Endothelial cell of umbilical vein (primary cell): ENCODE measurements around the gene SETX. TPM values are rescaled to one million over a fixed set of nuclear protein-coding genes. Genes with fewer than 3 reads are reported as not detected.
"Not testable (repeated sequence)": the region's sequence is repeated elsewhere in the genome, so short reads cannot be mapped to it uniquely, and the experiment has no call there.

Experiments
- BruUV-seq: library from RNA; stranded (reverse); fragments of 400-500 nt; replicated peaks from 2 replicates; lab custom pipeline; 2021; lab: Mats Ljungman, UMichigan
- CTCF ChIA-PET: fragments of 300-600, 350-600 bp; sonication (Branson Sonifier 250); formaldehyde crosslinking; loops from one replicate; lab custom pipeline; 2021; ENCODE audit warnings: antibody characterized with exemption, inconsistent platforms; lab: Charles Lee
- POLR2A ChIA-PET: fragments of 300-600, 350-600 bp; sonication (Branson Sonifier 250); formaldehyde crosslinking; loops from one replicate; lab custom pipeline; 2021; ENCODE audit warnings: antibody characterized with exemption, inconsistent platforms; lab: Charles Lee
- DNase-seq: peaks from one replicate; pipeline ENCODE4 v3.0.0-alpha.2; 2011; ENCODE audit warnings: low read depth, low spot score
- FAIRE-seq: peaks from 2 replicates; lab custom pipeline; 2011; peaks lifted over from hg19 to GRCh38; lab: Jason Lieb, UNC
- H2AFZ ChIP-seq: 2 replicates; pipeline ENCODE4 v1.6.0; 2012; ENCODE audit warnings: low read depth, low read length, control low read depth, inconsistent platforms
- H3K27ac ChIP-seq: 2 replicates; pipeline ENCODE4 v1.5.1; 2011; ENCODE audit warnings: low read depth, mild to moderate bottlenecking, control low read depth, low read length, moderate library complexity; ENCODE audit not compliant: insufficient read depth
- H3K27me3 ChIP-seq, 2 experiments: 2 replicates each; pipeline versions ENCODE4 v1.6.0 to v1.6.1; 2011; ENCODE audit warnings: low read length in 2 of 2, mixed read lengths in 1 of 2; ENCODE audit not compliant: control insufficient read depth in 2 of 2, insufficient read depth in 2 of 2
- H3K36me3 ChIP-seq, 2 experiments: 2 replicates in 1 of 2; 3 replicates in 1 of 2; pipeline ENCODE4 v1.5.1; 2011; ENCODE audit warnings: low read length in 2 of 2, mild to moderate bottlenecking in 1 of 2, moderate library complexity in 1 of 2; ENCODE audit not compliant: control insufficient read depth in 2 of 2, insufficient read depth in 2 of 2; ENCODE audit errors: extremely low read depth in 1 of 2
- H3K4me1 ChIP-seq: 3 replicates; pipeline ENCODE4 v1.5.1; 2011; ENCODE audit warnings: mild to moderate bottlenecking, low read length; ENCODE audit not compliant: control insufficient read depth, insufficient read depth; ENCODE audit errors: extremely low read depth
- H3K4me2 ChIP-seq: 2 replicates; pipeline ENCODE4 v1.6.1; 2011; ENCODE audit warnings: low read length, control low read depth, mixed read lengths; ENCODE audit not compliant: insufficient read depth
- H3K4me3 ChIP-seq, 3 experiments: fragments of 200-600 bp in 1 of 3; sonication (generic), shearing (Covaris generic) in 1 of 3; replicated peaks in 1 of 3; 2 replicates each; pipeline ENCODE4 v1.5.1; 2011 to 2016; ENCODE audit warnings: control low read depth in 3 of 3, low read length in 3 of 3, mild to moderate bottlenecking in 2 of 3, inconsistent platforms in 1 of 3, low read depth in 1 of 3, moderate library complexity in 1 of 3; ENCODE audit not compliant: insufficient read depth in 1 of 3
- H3K79me2 ChIP-seq: 2 replicates; pipeline ENCODE4 v1.6.0; 2012; ENCODE audit warnings: low read length, inconsistent platforms; ENCODE audit not compliant: control insufficient read depth, insufficient read depth
- H3K9ac ChIP-seq: replicated peaks from 2 replicates; pipeline ENCODE3; 2011; ENCODE audit warnings: low read length, control low read depth; ENCODE audit not compliant: insufficient read depth; ENCODE audit errors: extremely low read depth
- H3K9me1 ChIP-seq: replicated peaks from 3 replicates; pipeline ENCODE4 v1.6.0; 2011; ENCODE audit warnings: mild to moderate bottlenecking, low read length; ENCODE audit not compliant: control insufficient read depth, insufficient read depth; ENCODE audit errors: extremely low read depth
- H3K9me3 ChIP-seq: replicated peaks from 2 replicates; pipeline ENCODE4 v1.5.1; 2012; ENCODE audit warnings: low read length, inconsistent platforms; ENCODE audit not compliant: control insufficient read depth, insufficient read depth
- H4K20me1 ChIP-seq: replicated peaks from 2 replicates; pipeline ENCODE3; 2011; ENCODE audit warnings: mild to moderate bottlenecking, low read length; ENCODE audit not compliant: control insufficient read depth, insufficient read depth; ENCODE audit errors: extremely low read depth
- CTCF ChIP-seq, 2 donors: IDR thresholded peaks; 1 replicate in 1 of 2; 2 replicates in 1 of 2; pipeline ENCODE4 v1.5.1; 2011; ENCODE audit warnings: low read length in 2 of 2, mild to moderate bottlenecking in 2 of 2, moderate library complexity in 2 of 2, control low read depth in 1 of 2, inconsistent platforms in 1 of 2, low read depth in 1 of 2; ENCODE audit not compliant: insufficient read depth in 1 of 2; ENCODE audit errors: extremely low read depth in 1 of 2
- EZH2 ChIP-seq: IDR thresholded peaks from 2 replicates; pipeline ENCODE4 v1.6.1; 2012; ENCODE audit warnings: borderline replicate concordance, low read depth, mild to moderate bottlenecking, moderate library complexity, low read length, inconsistent platforms; ENCODE audit not compliant: severe bottlenecking
- FOS ChIP-seq: IDR thresholded peaks from 2 replicates; pipeline ENCODE4 v1.6.1; 2011; ENCODE audit warnings: mild to moderate bottlenecking, low read length, moderate library complexity, borderline replicate concordance; ENCODE audit not compliant: insufficient read depth
- JUN ChIP-seq: IDR thresholded peaks from 2 replicates; pipeline ENCODE4 v1.6.1; 2011; ENCODE audit warnings: borderline replicate concordance, low read depth; ENCODE audit not compliant: insufficient read length, insufficient read depth
- MAX ChIP-seq: IDR thresholded peaks from 2 replicates; pipeline ENCODE4 v1.6.1; 2011; ENCODE audit not compliant: insufficient read depth, insufficient read length
- MYC ChIP-seq: IDR thresholded peaks from one replicate; pipeline ENCODE4 v1.6.1; 2011; ENCODE audit warnings: mild to moderate bottlenecking, low read depth, low read length
- dilution Hi-C: fragments of 300-500 bp; cut with MboI; formaldehyde crosslinking; loops from one replicate; pipeline ENCODE4 v1.15.0; 2019; ENCODE audit warnings: low sequenced_read_pairs; ENCODE audit not compliant: extremely low pct_ligation_motif_present
- intact Hi-C: fragments of 100-400 bp; cut with micrococcal nuclease; formaldehyde crosslinking; loops from one replicate; pipeline ENCODE4 v1.10.0; 2022
- polyA plus RNA-seq, 4 experiments: library from polyadenylated mRNA; depleted of rRNA in 3 of 4; stranded (reverse) in 3 of 4; unstranded in 1 of 4; fragments of >200 nt; gene quantifications; 2 replicates each; pipeline versions ENCODE4 v1.2.1 to v1.2.3, GENCODE V29; 2011 to 2012; ENCODE audit warnings: missing spikeins in 1 of 4
- total RNA-seq: library from RNA; stranded (reverse); gene quantifications from 2 replicates; pipeline ENCODE4 v1.2.3, GENCODE V29; 2021

SETX gene
- total and polyA plus RNA-seq, 2 donors (not counting 3 experiments of a cell fraction or from before 2014, with no cell fraction given), result 20.9 to 47.7 TPM

- H3K4me1 ChIP-seq, H3K9ac ChIP-seq, H3K27me3 ChIP-seq, H3K9me3 ChIP-seq, H3K79me2 ChIP-seq, H2AFZ ChIP-seq, POLR2A ChIA-PET, dilution Hi-C loops, H3K9me1 ChIP-seq, H4K20me1 ChIP-seq, H3K4me3 ChIP-seq, H3K4me2 ChIP-seq, intact Hi-C loops, FAIRE-seq, BruUV-seq: not testable (repeated sequence)
- H3K27ac ChIP-seq, result peak overlapping the region; percentile 3
- CTCF ChIA-PET, result interaction anchor here (0.6 to 2.8 kb wide), 7 partner anchors 11 to 578 kb away, joined by 3 to 22 read pairs (median 11); no protein-coding TSS in a partner anchor
- DNase-seq, result peak; percentile 25
- peaks cover 21 to 29% of the 10 kb centered on the region in 2 experiments for H3K36me3 ChIP-seq
- TF ChIP-seq FOS, result peak; percentile 5
Measured at GRCh38 chr9:132269704-132270516, 84.9 kb downstream of the SETX start.

GRCh38 chr9:132268725-132269352 lies 85.9 kb downstream of the SETX start:
- H3K4me2 ChIP-seq, result no peak overlapping the region
- no peak overlapping the region for H2AFZ ChIP-seq
- H3K9me1 ChIP-seq, result no peaks in the 10 kb centered on the region
- no peaks in the 10 kb centered on the region for H3K79me2 ChIP-seq
- DNase-seq, result peak; percentile 74
- no peak overlapping the region for H3K4me3 ChIP-seq
- no peaks in the 10 kb centered on the region for H3K9me3 ChIP-seq
- intact Hi-C loops (loop anchor here (1.0 kb wide), 1 partner anchor 507 kb away; no protein-coding TSS in a partner anchor), dilution Hi-C loops (no loop called here)
- peak; percentile 56 for FAIRE-seq
- TF ChIP-seq MYC, result no peak
- no peak for TF ChIP-seq EZH2
- TF ChIP-seq JUN, result no peak
- TF ChIP-seq MAX, result no peak
- peak; percentile 85 to 93 for TF ChIP-seq CTCF (IDR thresholded peaks at IDR 0.05; ENCODE audit: extremely low read depth in 1 of 2, insufficient read depth in 1 of 2, low read depth in 1 of 2, low read length in 2 of 2)
- H3K27me3 ChIP-seq, result no peaks in the 10 kb centered on the region
- H3K4me1 ChIP-seq, result peaks cover 7% of the 10 kb centered on the region
- H3K36me3 ChIP-seq, result peaks cover 21 to 39% of the 10 kb centered on the region in 2 experiments
- H4K20me1 ChIP-seq, result no peaks in the 10 kb centered on the region
- ChIA-PET POLR2A (no interaction called here), CTCF (interaction anchor here (0.6 to 2.8 kb wide), 17 partner anchors 9 to 577 kb away, joined by 3 to 22 read pairs (median 6); partner anchors contain the start of gene SETX)
- no TSS peak for BruUV-seq
- no peak overlapping the region for H3K9ac ChIP-seq
- H3K27ac ChIP-seq, result no peak overlapping the region
